ENCODE results near the gene MID1IP1. TPM values are rescaled to one million over a fixed set of nuclear protein-coding genes. Genes with fewer than 3 reads are reported as not detected.

The MID1IP1 gene
- total and polyA plus RNA-seq, 4 donors, result 6.8 to 92.0 (median 37.0) TPM

DNA sequence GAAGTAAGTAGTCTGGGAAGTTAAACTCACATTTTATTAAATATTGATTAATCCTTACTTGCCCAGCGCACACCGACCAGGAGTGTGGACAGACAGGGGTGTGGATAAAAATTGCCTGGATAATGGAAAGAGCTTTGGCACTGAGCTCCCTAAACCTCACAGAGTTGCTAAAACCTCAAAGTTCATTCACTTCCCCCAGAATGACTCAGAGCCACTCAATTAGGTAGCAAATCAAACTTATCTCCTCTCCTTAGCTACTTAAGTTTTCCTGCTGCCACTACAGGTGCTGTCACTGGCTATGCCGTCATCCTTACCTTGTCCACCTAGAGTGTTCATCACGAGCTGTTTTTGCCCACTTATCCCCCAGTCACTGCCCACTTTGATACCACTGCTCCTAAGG lies 27.0 kb upstream of the MID1IP1 start:
- Histone ChIP-seq H3K4me1 (ENCODE audit: control insufficient read depth in 4 of 4, insufficient read depth in 4 of 4, low read length in 3 of 4) (no peaks in the 10 kb centered on the region), H3K9me3 (ENCODE audit: control insufficient read depth in 4 of 4, low read length in 3 of 4) (peaks cover 0 to 2% (median 0%) of the 10 kb centered on the region in 4 donors), H3K9ac (ENCODE audit: low read depth in 1 of 2, low read length in 2 of 2) (no peak overlapping the region), H3K27ac (ENCODE audit: low read depth in 1 of 2, low read length in 2 of 2) (no peak overlapping the region), H3K27me3 (ENCODE audit: control insufficient read depth in 4 of 4, insufficient read depth in 4 of 4, low read length in 3 of 4) (no peaks in the 10 kb centered on the region), H3K4me3 (ENCODE audit: low read depth in 1 of 3, low read length in 3 of 3) (no peak overlapping the region), H3K36me3 (ENCODE audit: control insufficient read depth in 4 of 4, insufficient read depth in 3 of 4, low read depth in 1 of 4, low read length in 3 of 4) (no peaks in the 10 kb centered on the region)
- TF ChIP-seq RXRA (IDR thresholded peaks at IDR 0.05), result peak in 1 of 2 donors; percentile 5
- TF ChIP-seq, protein P1, sequence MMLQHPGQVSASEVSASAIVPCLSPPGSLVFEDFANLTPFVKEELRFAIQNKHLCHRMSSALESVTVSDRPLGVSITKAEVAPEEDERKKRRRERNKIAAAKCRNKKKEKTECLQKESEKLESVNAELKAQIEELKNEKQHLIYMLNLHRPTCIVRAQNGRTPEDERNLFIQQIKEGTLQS (IDR thresholded peaks at IDR 0.05), result no peak
- DNase-seq (ENCODE audit: low spot score), result no peak
- WGBS, result 63% methylated on average over 4 of the region's 4 CpGs

- H3K27me3 ChIP-seq (ENCODE audit: control insufficient read depth in 4 of 4, insufficient read depth in 4 of 4, low read length in 3 of 4), result no peaks in the 10 kb centered on the region
- no peak overlapping the region for H3K4me3 ChIP-seq (ENCODE audit: low read depth in 1 of 3, low read length in 3 of 3)
- no peak overlapping the region for H3K27ac ChIP-seq (ENCODE audit: low read depth in 1 of 2, low read length in 2 of 2)
- no peak overlapping the region for H3K9ac ChIP-seq (ENCODE audit: low read depth in 1 of 2, low read length in 2 of 2)
- peaks cover 0 to 5% (median 3%) of the 10 kb centered on the region in 4 donors for H3K4me1 ChIP-seq (ENCODE audit: control insufficient read depth in 4 of 4, insufficient read depth in 4 of 4, low read length in 3 of 4)
- no peak for DNase-seq (ENCODE audit: low spot score)
- no peak for TF ChIP-seq GABPA (IDR thresholded peaks at IDR 0.05 in 1 of 2, conservative IDR thresholded peaks at IDR 0.05 in 1 of 2)
- no peak for TF ChIP-seq EGR1 (IDR thresholded peaks at IDR 0.05; ENCODE audit: low read depth in 2 of 2)
- TF ChIP-seq, protein P2, sequence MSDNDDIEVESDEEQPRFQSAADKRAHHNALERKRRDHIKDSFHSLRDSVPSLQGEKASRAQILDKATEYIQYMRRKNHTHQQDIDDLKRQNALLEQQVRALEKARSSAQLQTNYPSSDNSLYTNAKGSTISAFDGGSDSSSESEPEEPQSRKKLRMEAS (IDR thresholded peaks at IDR 0.05), result no peak
- TF ChIP-seq, protein P1 (IDR thresholded peaks at IDR 0.05), result no peak
- TF ChIP-seq FOXA2 (IDR thresholded peaks at IDR 0.05), result no peak
- TF ChIP-seq RAD21 (IDR thresholded peaks at IDR 0.05), result no peak
- TF ChIP-seq FOXA1 (IDR thresholded peaks at IDR 0.05), result no peak
- TF ChIP-seq JUND (IDR thresholded peaks at IDR 0.05), result no peak
- TF ChIP-seq TAF1 (conservative IDR thresholded peaks at IDR 0.05), result no peak
- no peak for TF ChIP-seq SP1 (IDR thresholded peaks at IDR 0.05)
- TF ChIP-seq HNF4A (conservative IDR thresholded peaks at IDR 0.05), result no peak
- TF ChIP-seq, protein P3, sequence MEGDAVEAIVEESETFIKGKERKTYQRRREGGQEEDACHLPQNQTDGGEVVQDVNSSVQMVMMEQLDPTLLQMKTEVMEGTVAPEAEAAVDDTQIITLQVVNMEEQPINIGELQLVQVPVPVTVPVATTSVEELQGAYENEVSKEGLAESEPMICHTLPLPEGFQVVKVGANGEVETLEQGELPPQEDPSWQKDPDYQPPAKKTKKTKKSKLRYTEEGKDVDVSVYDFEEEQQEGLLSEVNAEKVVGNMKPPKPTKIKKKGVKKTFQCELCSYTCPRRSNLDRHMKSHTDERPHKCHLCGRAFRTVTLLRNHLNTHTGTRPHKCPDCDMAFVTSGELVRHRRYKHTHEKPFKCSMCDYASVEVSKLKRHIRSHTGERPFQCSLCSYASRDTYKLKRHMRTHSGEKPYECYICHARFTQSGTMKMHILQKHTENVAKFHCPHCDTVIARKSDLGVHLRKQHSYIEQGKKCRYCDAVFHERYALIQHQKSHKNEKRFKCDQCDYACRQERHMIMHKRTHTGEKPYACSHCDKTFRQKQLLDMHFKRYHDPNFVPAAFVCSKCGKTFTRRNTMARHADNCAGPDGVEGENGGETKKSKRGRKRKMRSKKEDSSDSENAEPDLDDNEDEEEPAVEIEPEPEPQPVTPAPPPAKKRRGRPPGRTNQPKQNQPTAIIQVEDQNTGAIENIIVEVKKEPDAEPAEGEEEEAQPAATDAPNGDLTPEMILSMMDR (IDR thresholded peaks at IDR 0.05; ENCODE audit: low read depth, low read length, missing input control), result no peak
- TF ChIP-seq YY1 (IDR thresholded peaks at IDR 0.05), result no peak
- H3K9me3 ChIP-seq (ENCODE audit: control insufficient read depth in 4 of 4, low read length in 3 of 4), result no peaks in the 10 kb centered on the region
- H3K36me3 ChIP-seq (ENCODE audit: control insufficient read depth in 4 of 4, insufficient read depth in 3 of 4, low read depth in 1 of 4, low read length in 3 of 4), result no peaks in the 10 kb centered on the region
Measured at GRCh38 chrX:38796946-38797345, 4.3 kb upstream of the MID1IP1 start.

DNA sequence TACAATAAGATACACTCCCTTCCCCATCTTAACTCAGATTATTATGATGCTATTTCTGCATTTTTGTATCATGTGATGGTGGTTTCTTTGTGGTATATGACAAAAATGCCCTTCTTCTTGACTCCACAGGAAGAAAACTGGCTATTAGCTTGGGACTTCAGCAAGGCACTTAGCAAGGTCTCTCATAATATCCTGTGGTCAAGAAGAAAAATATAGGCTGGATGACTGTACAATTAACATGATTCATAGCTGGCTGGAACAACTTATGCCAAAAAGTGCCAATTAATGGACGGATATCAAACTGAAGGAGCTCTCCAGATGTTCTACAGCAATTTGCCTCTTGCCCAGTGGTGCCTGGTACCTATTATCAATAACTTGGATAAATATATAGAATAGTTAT lies 2.3 kb upstream of the MID1IP1 start:
- TF ChIP-seq SP1 (IDR thresholded peaks at IDR 0.05), result no peak
- TF ChIP-seq REST (IDR thresholded peaks at IDR 0.05), result no peak
- TF ChIP-seq, protein P2 (IDR thresholded peaks at IDR 0.05), result no peak
- no peak for TF ChIP-seq YY1 (IDR thresholded peaks at IDR 0.05)
- no peak for TF ChIP-seq NR2F2 (IDR thresholded peaks at IDR 0.05)
- no peak for TF ChIP-seq RAD21 (IDR thresholded peaks at IDR 0.05)
- TF ChIP-seq, protein P1 (IDR thresholded peaks at IDR 0.05), result no peak
- no peak for TF ChIP-seq JUND (IDR thresholded peaks at IDR 0.05)
- TF ChIP-seq FOXA2 (IDR thresholded peaks at IDR 0.05), result no peak
- TF ChIP-seq, protein P3 (IDR thresholded peaks at IDR 0.05; ENCODE audit: low read depth, low read length, missing input control), result no peak
- TF ChIP-seq HNF4G (IDR thresholded peaks at IDR 0.05), result no peak
- no peak for TF ChIP-seq RXRA (IDR thresholded peaks at IDR 0.05)
- DNase-seq (ENCODE audit: low spot score), result no peak
- Histone ChIP-seq H3K27me3 (ENCODE audit: control insufficient read depth in 4 of 4, insufficient read depth in 4 of 4, low read length in 3 of 4) (no peaks in the 10 kb centered on the region), H3K9me3 (ENCODE audit: control insufficient read depth in 4 of 4, low read length in 3 of 4) (no peaks in the 10 kb centered on the region), H3K36me3 (ENCODE audit: control insufficient read depth in 4 of 4, insufficient read depth in 3 of 4, low read depth in 1 of 4, low read length in 3 of 4) (no peaks in the 10 kb centered on the region), H3K4me3 (ENCODE audit: low read depth in 1 of 3, low read length in 3 of 3) (no peak overlapping the region), H3K9ac (ENCODE audit: low read depth in 1 of 2, low read length in 2 of 2) (no peak overlapping the region), H3K27ac (ENCODE audit: low read depth in 1 of 2, low read length in 2 of 2) (no peak overlapping the region), H3K4me1 (ENCODE audit: control insufficient read depth in 4 of 4, insufficient read depth in 4 of 4, low read length in 3 of 4) (peaks cover 0 to 5% (median 3%) of the 10 kb centered on the region in 4 donors)
- 93% methylated on average over 1 of the region's 1 CpG for WGBS
